Smooth muscle cell (in vitro differentiated cells): ENCODE results near the gene SLC25A38. TPM values are rescaled to one million over a fixed set of nuclear protein-coding genes. Genes with fewer than 3 reads are reported as not detected.

Experiments
- DNase-seq: peaks from one replicate; lab custom pipeline; 2025; ENCODE audit not compliant: unreplicated experiment; lab: John Stamatoyannopoulos, UW
- H2AFZ ChIP-seq: fragments of 200-600 bp; sonication (generic); 2 replicates; pipeline ENCODE4 v1.6.0; 2016; ENCODE audit warnings: antibody characterized with exemption, low read depth, mild to moderate bottlenecking
- H3F3A ChIP-seq: fragments of 200-600 bp; sonication (generic); 2 replicates; pipeline ENCODE4 v1.6.0; 2017; ENCODE audit warnings: antibody characterized with exemption, low read depth
- H3K27ac ChIP-seq: fragments of 200-600 bp; sonication (generic); 2 replicates; pipeline ENCODE4 v1.5.1; 2016; ENCODE audit warnings: low read depth, mild to moderate bottlenecking
- H3K27me3 ChIP-seq: fragments of 200-600 bp; sonication (generic); 2 replicates; pipeline ENCODE4 v1.6.1; 2016; ENCODE audit warnings: low read depth, mild to moderate bottlenecking
- H3K36me3 ChIP-seq: fragments of 200-600 bp; sonication (generic); 2 replicates; pipeline ENCODE4 v1.5.1; 2016; ENCODE audit warnings: low read depth
- H3K4me1 ChIP-seq: fragments of 200-600 bp; sonication (generic); 2 replicates; pipeline ENCODE4 v1.5.1; 2016; ENCODE audit warnings: low read depth
- H3K4me2 ChIP-seq: fragments of 200-600 bp; sonication (generic); 2 replicates; pipeline ENCODE4 v1.6.0; 2016; ENCODE audit warnings: mild to moderate bottlenecking
- H3K4me3 ChIP-seq: fragments of 200-600 bp; sonication (generic); 2 replicates; pipeline ENCODE4 v1.5.1; 2016; ENCODE audit warnings: mild to moderate bottlenecking
- H3K79me2 ChIP-seq: fragments of 200-600 bp; sonication (generic); 2 replicates; pipeline ENCODE4 v1.6.0; 2016; ENCODE audit warnings: low read depth, mild to moderate bottlenecking
- H3K9ac ChIP-seq: fragments of 200-600 bp; sonication (generic); 2 replicates; pipeline ENCODE4 v1.6.0; 2016; ENCODE audit warnings: low read depth
- H3K9me3 ChIP-seq: fragments of 200-600 bp; sonication (generic); replicated peaks from 2 replicates; pipeline ENCODE4 v1.5.1; 2016; ENCODE audit warnings: low read depth
- H4K20me1 ChIP-seq: fragments of 200-600 bp; sonication (generic); 2 replicates; pipeline ENCODE4 v1.6.0; 2016; ENCODE audit warnings: low read depth
- CTCF ChIP-seq: fragments of 200-600 bp; sonication (generic); IDR thresholded peaks from 2 replicates; pipeline ENCODE4 v1.5.1; 2017; ENCODE audit warnings: borderline replicate concordance, mild to moderate bottlenecking, antibody characterized with exemption; ENCODE audit not compliant: insufficient read depth, poor library complexity, severe bottlenecking
- WGBS: methylation state at CpG from one replicate; pipeline ENCODE4 v1.1.7; 2016; ENCODE audit warnings: low lambda C conversion rate; 5-methylcytosine and 5-hydroxymethylcytosine counted together
- polyA plus RNA-seq: library from polyadenylated mRNA; unstranded; fragments of >200 nt; fragmentation: Nextera tagmentation; extraction: Ambion mirVana; gene quantifications from 2 replicates; pipeline ENCODE4 v1.2.1, GENCODE V29; 2016
- total RNA-seq: library from RNA; depleted of rRNA; stranded (reverse); fragments of >200 nt; gene quantifications from 2 replicates; pipeline ENCODE4 v1.2.3, GENCODE V29; 2014

SLC25A38 gene
- total and polyA plus RNA-seq, 2 experiments from 2014 or later = 19.1 to 22.2 TPM

- Histone ChIP-seq H3K9ac (no peak overlapping the region), H3K9me3 (no peaks in the 10 kb centered on the region), H2AFZ (no peak overlapping the region), H3K4me2 (no peak overlapping the region), H3K27ac (no peak overlapping the region), H4K20me1 (peaks cover 52% of the 10 kb centered on the region), H3K36me3 (peaks cover 9% of the 10 kb centered on the region), H3K27me3 (no peaks in the 10 kb centered on the region), H3K4me3 (no peak overlapping the region), H3K4me1 (peaks cover 9% of the 10 kb centered on the region), H3F3A (no peaks in the 10 kb centered on the region), H3K79me2 (peaks cover 47% of the 10 kb centered on the region)
- 79% methylated on average over 5 of the region's 5 CpGs for WGBS
- DNase-seq = no peak
- TF ChIP-seq CTCF = no peak
Observed at GRCh38 chr3:39386318-39386717, 3.1 kb downstream of the SLC25A38 start.

DNA sequence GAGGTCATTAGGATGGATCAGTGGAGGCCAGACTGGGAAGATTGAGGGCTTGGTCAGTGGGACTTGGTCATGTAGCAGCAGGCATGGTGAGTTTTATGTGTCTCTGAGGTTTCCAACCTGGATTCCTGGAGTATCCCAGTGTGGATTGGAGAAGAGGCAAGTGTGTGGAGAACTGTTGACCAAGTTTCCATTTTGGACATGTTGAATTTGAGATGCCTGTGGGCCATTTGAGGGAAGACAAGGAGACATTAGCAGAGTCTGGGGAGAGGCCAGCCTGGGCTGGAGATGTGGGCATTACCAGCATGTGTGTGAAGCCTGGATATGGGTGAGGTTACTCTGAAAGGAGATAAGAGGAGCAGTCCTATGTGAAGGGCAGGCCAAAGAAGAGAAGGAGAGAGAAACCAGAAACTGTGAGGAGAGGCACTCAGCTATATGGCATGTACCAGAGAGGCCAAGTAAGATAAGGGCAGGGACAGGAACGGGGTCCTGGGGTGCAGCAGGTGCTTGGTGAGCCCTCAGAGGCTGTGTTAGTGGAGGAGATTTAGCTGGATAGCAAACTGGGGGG, 4.3 kb downstream of the SLC25A38 start:
- peaks cover 52% of the 10 kb centered on the region for H4K20me1 ChIP-seq
- no peaks in the 10 kb centered on the region for H3F3A ChIP-seq
- H2AFZ ChIP-seq = no peak overlapping the region
- no peak overlapping the region for H3K4me3 ChIP-seq
- H3K27me3 ChIP-seq = no peaks in the 10 kb centered on the region
- H3K36me3 ChIP-seq = peaks cover 16% of the 10 kb centered on the region
- TF ChIP-seq CTCF = no peak
- no peak overlapping the region for H3K27ac ChIP-seq
- DNase-seq = no peak
- H3K9ac ChIP-seq = no peak overlapping the region
- H3K4me2 ChIP-seq = no peak overlapping the region
- H3K4me1 ChIP-seq = peaks cover 9% of the 10 kb centered on the region
- H3K79me2 ChIP-seq = peaks cover 47% of the 10 kb centered on the region
- WGBS = 100% methylated on average over 1 of the region's 1 CpG
- H3K9me3 ChIP-seq = no peaks in the 10 kb centered on the region

- H3K79me2 ChIP-seq = peaks cover 47% of the 10 kb centered on the region
Observed at GRCh38 chr3:39388153-39388552, 5.0 kb downstream of the SLC25A38 start.

More at GRCh38 chr3:39388153-39388552, 5.0 kb downstream of the SLC25A38 start:
- H3K9ac ChIP-seq = no peak overlapping the region
- H3F3A ChIP-seq = no peaks in the 10 kb centered on the region
- peaks cover 16% of the 10 kb centered on the region for H3K36me3 ChIP-seq
- H3K27ac ChIP-seq = no peak overlapping the region
- peaks cover 52% of the 10 kb centered on the region for H4K20me1 ChIP-seq
- H2AFZ ChIP-seq = no peak overlapping the region
- H3K4me2 ChIP-seq = no peak overlapping the region
- 94% methylated on average over 2 of the region's 2 CpGs for WGBS
- no peak for TF ChIP-seq CTCF
- H3K4me3 ChIP-seq = no peak overlapping the region
- H3K4me1 ChIP-seq = peaks cover 5% of the 10 kb centered on the region
- no peaks in the 10 kb centered on the region for H3K27me3 ChIP-seq
- no peaks in the 10 kb centered on the region for H3K9me3 ChIP-seq
- DNase-seq = no peak
